ENCODE measurements around the gene LAMB1.

LAMB1 gene

GRCh38 chr7:108001764-108002725, 916 bp downstream of the LAMB1 start:
- Mint-ChIP-seq H3K4me3 (peak overlapping the region; percentile 62), H3K27me3 (peaks cover 59% of the 10 kb centered on the region), H3K4me1 (peaks cover 7% of the 10 kb centered on the region), H3K9me3 (no peaks in the 10 kb centered on the region), H3K36me3 (ENCODE audit: insufficient read depth) (peaks cover 1% of the 10 kb centered on the region), H3K27ac (ENCODE audit: low read depth) (no peak overlapping the region)
- DNase-seq (ENCODE audit: low spot score in 2 of 2): no peak
- no peak for ATAC-seq (replicated peaks; ENCODE audit: extremely low read depth, poor library complexity, severe bottlenecking)

- DNase-seq (ENCODE audit: low spot score in 2 of 2) (no peak), ATAC-seq (replicated peaks; ENCODE audit: extremely low read depth, poor library complexity, severe bottlenecking) (no peak)
- peaks cover 59% of the 10 kb centered on the region for H3K27me3 Mint-ChIP-seq
- H3K4me3 Mint-ChIP-seq: peak overlapping the region; percentile 27
- peaks cover 1% of the 10 kb centered on the region for H3K36me3 Mint-ChIP-seq (ENCODE audit: insufficient read depth)
- H3K27ac Mint-ChIP-seq (ENCODE audit: low read depth): no peak overlapping the region
- H3K9me3 Mint-ChIP-seq: no peaks in the 10 kb centered on the region
- H3K4me1 Mint-ChIP-seq: peaks cover 7% of the 10 kb centered on the region
Measured at GRCh38 chr7:108000875-108001763, 1.8 kb downstream of the LAMB1 start.

- DNase-seq (ENCODE audit: low spot score in 2 of 2) (no peak), ATAC-seq (replicated peaks; ENCODE audit: extremely low read depth, poor library complexity, severe bottlenecking) (no peak)
- Mint-ChIP-seq H3K27ac (ENCODE audit: low read depth) (no peak overlapping the region), H3K9me3 (no peaks in the 10 kb centered on the region), H3K4me3 (no peak overlapping the region), H3K4me1 (peaks cover 7% of the 10 kb centered on the region), H3K36me3 (ENCODE audit: insufficient read depth) (peaks cover 1% of the 10 kb centered on the region), H3K27me3 (peaks cover 60% of the 10 kb centered on the region)
Measured at GRCh38 chr7:107999779-108000560, 3.0 kb downstream of the LAMB1 start.

GRCh38 chr7:107998660-107999480, 4.1 kb downstream of the LAMB1 start:
- Mint-ChIP-seq H3K4me3 (no peak overlapping the region), H3K27me3 (peaks cover 55% of the 10 kb centered on the region), H3K4me1 (peaks cover 2% of the 10 kb centered on the region), H3K27ac (ENCODE audit: low read depth) (no peak overlapping the region), H3K36me3 (ENCODE audit: insufficient read depth) (peaks cover 1% of the 10 kb centered on the region), H3K9me3 (no peaks in the 10 kb centered on the region)
- DNase-seq (ENCODE audit: low spot score in 2 of 2) (no peak), ATAC-seq (replicated peaks; ENCODE audit: extremely low read depth, poor library complexity, severe bottlenecking) (no peak)

GRCh38 chr7:107998150-107998549, 4.8 kb downstream of the LAMB1 start:
- H3K4me3 Mint-ChIP-seq: no peak overlapping the region
- no peak for ATAC-seq (replicated peaks; ENCODE audit: extremely low read depth, poor library complexity, severe bottlenecking)
- no peak for DNase-seq (ENCODE audit: low spot score in 2 of 2)
- peaks cover 58% of the 10 kb centered on the region for H3K27me3 Mint-ChIP-seq
- H3K4me1 Mint-ChIP-seq: no peaks in the 10 kb centered on the region
- no peaks in the 10 kb centered on the region for H3K9me3 Mint-ChIP-seq
- peaks cover 1% of the 10 kb centered on the region for H3K36me3 Mint-ChIP-seq (ENCODE audit: insufficient read depth)
- no peak overlapping the region for H3K27ac Mint-ChIP-seq (ENCODE audit: low read depth)

GRCh38 chr7:107996072-107996882, 6.7 kb downstream of the LAMB1 start:
- Mint-ChIP-seq H3K4me1 (no peaks in the 10 kb centered on the region), H3K4me3 (no peak overlapping the region), H3K27ac (ENCODE audit: low read depth) (no peak overlapping the region), H3K36me3 (ENCODE audit: insufficient read depth) (no peaks in the 10 kb centered on the region), H3K27me3 (peaks cover 66% of the 10 kb centered on the region), H3K9me3 (no peaks in the 10 kb centered on the region)
- ATAC-seq (replicated peaks; ENCODE audit: extremely low read depth, poor library complexity, severe bottlenecking): no peak
- no peak for DNase-seq (ENCODE audit: low spot score in 2 of 2)

GRCh38 chr7:107995184-107996071, 7.5 kb downstream of the LAMB1 start:
- no peak for DNase-seq (ENCODE audit: low spot score in 2 of 2)
- no peaks in the 10 kb centered on the region for H3K4me1 Mint-ChIP-seq
- peaks cover 57% of the 10 kb centered on the region for H3K27me3 Mint-ChIP-seq
- ATAC-seq (replicated peaks; ENCODE audit: extremely low read depth, poor library complexity, severe bottlenecking): no peak
- H3K9me3 Mint-ChIP-seq: no peaks in the 10 kb centered on the region
- H3K4me3 Mint-ChIP-seq: no peak overlapping the region
- H3K36me3 Mint-ChIP-seq (ENCODE audit: insufficient read depth): no peaks in the 10 kb centered on the region
- H3K27ac Mint-ChIP-seq (ENCODE audit: low read depth): no peak overlapping the region

- Mint-ChIP-seq H3K27ac (ENCODE audit: low read depth) (no peak overlapping the region), H3K4me3 (no peak overlapping the region), H3K36me3 (ENCODE audit: insufficient read depth) (no peaks in the 10 kb centered on the region), H3K9me3 (no peaks in the 10 kb centered on the region), H3K4me1 (no peaks in the 10 kb centered on the region), H3K27me3 (peaks cover 61% of the 10 kb centered on the region)
- no peak for ATAC-seq (replicated peaks; ENCODE audit: extremely low read depth, poor library complexity, severe bottlenecking)
- no peak for DNase-seq (ENCODE audit: low spot score in 2 of 2)
Measured at GRCh38 chr7:107994421-107995030, 8.4 kb downstream of the LAMB1 start.

GRCh38 chr7:107993891-107994291, 9.1 kb downstream of the LAMB1 start:
- ATAC-seq (replicated peaks; ENCODE audit: extremely low read depth, poor library complexity, severe bottlenecking) (no peak), DNase-seq (ENCODE audit: low spot score in 2 of 2) (no peak)
- H3K27me3 Mint-ChIP-seq: peaks cover 61% of the 10 kb centered on the region
- no peaks in the 10 kb centered on the region for H3K9me3 Mint-ChIP-seq
- H3K27ac Mint-ChIP-seq (ENCODE audit: low read depth): no peak overlapping the region
- H3K4me1 Mint-ChIP-seq: no peaks in the 10 kb centered on the region
- H3K36me3 Mint-ChIP-seq (ENCODE audit: insufficient read depth): no peaks in the 10 kb centered on the region
- H3K4me3 Mint-ChIP-seq: no peak overlapping the region

GRCh38 chr7:107989618-107990373, 13.2 kb downstream of the LAMB1 start:
- no peaks in the 10 kb centered on the region for H3K9me3 Mint-ChIP-seq
- peaks cover 63% of the 10 kb centered on the region for H3K27me3 Mint-ChIP-seq

More at GRCh38 chr7:107989618-107990373, 13.2 kb downstream of the LAMB1 start:
- Mint-ChIP-seq H3K36me3 (ENCODE audit: insufficient read depth) (no peaks in the 10 kb centered on the region), H3K4me1 (no peaks in the 10 kb centered on the region), H3K4me3 (no peak overlapping the region), H3K27ac (ENCODE audit: low read depth) (no peak overlapping the region)
- DNase-seq (ENCODE audit: low spot score in 2 of 2) (no peak), ATAC-seq (replicated peaks; ENCODE audit: extremely low read depth, poor library complexity, severe bottlenecking) (no peak)

Data from central memory CD8-positive, alpha-beta T cell (primary cell).